ENCODE measurements around the gene MKX. TPM values are rescaled to one million over a fixed set of nuclear protein-coding genes. Genes with fewer than 3 reads are reported as not detected.

The MKX gene
- polyA plus RNA-seq, 4 donors = 0.25 to 0.31 (median 0.27) TPM; not detected in 1

- FAIRE-seq (no peak), DNase-seq (no peak)
- H3K4me3 ChIP-seq (ENCODE audit: low read depth in 1 of 3, low read length in 3 of 3) = no peak overlapping the region
- H3K9me3 ChIP-seq (ENCODE audit: control insufficient read depth in 2 of 2, insufficient read depth in 1 of 2, low read depth in 1 of 2, low read length in 1 of 2) = no peaks in the 10 kb centered on the region
- no peaks in the 10 kb centered on the region for H3K27me3 ChIP-seq (ENCODE audit: control insufficient read depth in 3 of 3, insufficient read depth in 3 of 3, low read length in 3 of 3)
- H3K4me1 ChIP-seq (ENCODE audit: control insufficient read depth in 3 of 3, insufficient read depth in 2 of 3, low read depth in 1 of 3, low read length in 2 of 3) = no peaks in the 10 kb centered on the region
- H3K27ac ChIP-seq (ENCODE audit: low read depth in 1 of 3, low read length in 2 of 3) = no peak overlapping the region
- no peaks in the 10 kb centered on the region for H3K36me3 ChIP-seq (ENCODE audit: control insufficient read depth in 3 of 3, insufficient read depth in 2 of 3, low read depth in 1 of 3, low read length in 3 of 3)
Measured at GRCh38 chr10:27663621-27664020, 82.0 kb downstream of the MKX start.

- H3K4me1 ChIP-seq (ENCODE audit: control insufficient read depth in 3 of 3, insufficient read depth in 2 of 3, low read depth in 1 of 3, low read length in 2 of 3) = no peaks in the 10 kb centered on the region
- H3K4me3 ChIP-seq (ENCODE audit: low read depth in 1 of 3, low read length in 3 of 3) = no peak overlapping the region
- WGBS, 3 donors = 61 to 78% (median 70%) methylated on average over 3 of the region's 3 CpGs
- DNase-seq (peak in 1 of 2 donors; percentile 12), FAIRE-seq (no peak)
- no peaks in the 10 kb centered on the region for H3K36me3 ChIP-seq (ENCODE audit: control insufficient read depth in 3 of 3, insufficient read depth in 2 of 3, low read depth in 1 of 3, low read length in 3 of 3)
- H3K27me3 ChIP-seq (ENCODE audit: control insufficient read depth in 3 of 3, insufficient read depth in 3 of 3, low read length in 3 of 3) = peaks cover 0 to 2% (median 0%) of the 10 kb centered on the region in 3 donors
- no peak overlapping the region for H3K27ac ChIP-seq (ENCODE audit: low read depth in 1 of 3, low read length in 2 of 3)
- H3K9me3 ChIP-seq (ENCODE audit: control insufficient read depth in 2 of 2, insufficient read depth in 1 of 2, low read depth in 1 of 2, low read length in 1 of 2) = no peaks in the 10 kb centered on the region
Measured at GRCh38 chr10:27661514-27662286, 83.9 kb downstream of the MKX start.

- Histone ChIP-seq H3K36me3 (ENCODE audit: control insufficient read depth in 3 of 3, insufficient read depth in 2 of 3, low read depth in 1 of 3, low read length in 3 of 3) (no peaks in the 10 kb centered on the region), H3K9me3 (ENCODE audit: control insufficient read depth in 2 of 2, insufficient read depth in 1 of 2, low read depth in 1 of 2, low read length in 1 of 2) (no peaks in the 10 kb centered on the region), H3K4me3 (ENCODE audit: low read depth in 1 of 3, low read length in 3 of 3) (no peak overlapping the region), H3K27me3 (ENCODE audit: control insufficient read depth in 3 of 3, insufficient read depth in 3 of 3, low read length in 3 of 3) (peaks cover 0 to 2% (median 0%) of the 10 kb centered on the region in 3 donors), H3K27ac (ENCODE audit: low read depth in 1 of 3, low read length in 2 of 3) (no peak overlapping the region), H3K4me1 (ENCODE audit: control insufficient read depth in 3 of 3, insufficient read depth in 2 of 3, low read depth in 1 of 3, low read length in 2 of 3) (no peaks in the 10 kb centered on the region)
- FAIRE-seq = no peak
- no peak for DNase-seq
- 40 to 60% (median 48%) methylated on average over 4 of the region's 4 CpGs for WGBS, 3 donors
Measured at GRCh38 chr10:27660711-27661110, 84.9 kb downstream of the MKX start.

- Histone ChIP-seq H3K4me1 (ENCODE audit: control insufficient read depth in 3 of 3, insufficient read depth in 2 of 3, low read depth in 1 of 3, low read length in 2 of 3) (no peaks in the 10 kb centered on the region), H3K4me3 (ENCODE audit: low read depth in 1 of 3, low read length in 3 of 3) (no peak overlapping the region), H3K27ac (ENCODE audit: low read depth in 1 of 3, low read length in 2 of 3) (no peak overlapping the region), H3K27me3 (ENCODE audit: control insufficient read depth in 3 of 3, insufficient read depth in 3 of 3, low read length in 3 of 3) (peaks cover 0 to 2% (median 0%) of the 10 kb centered on the region in 3 donors), H3K36me3 (ENCODE audit: control insufficient read depth in 3 of 3, insufficient read depth in 2 of 3, low read depth in 1 of 3, low read length in 3 of 3) (no peaks in the 10 kb centered on the region), H3K9me3 (ENCODE audit: control insufficient read depth in 2 of 2, insufficient read depth in 1 of 2, low read depth in 1 of 2, low read length in 1 of 2) (no peaks in the 10 kb centered on the region)
- DNase-seq = peak in 1 of 2 donors; percentile 5
- no peak for FAIRE-seq
- 76 to 86% (median 78%) methylated on average over 11 of the region's 11 CpGs for WGBS, 3 donors
Measured at GRCh38 chr10:27660268-27660667, 85.4 kb downstream of the MKX start.

GRCh38 chr10:27659786-27660185 is 85.8 kb downstream of the MKX start:
- Histone ChIP-seq H3K4me3 (ENCODE audit: low read depth in 1 of 3, low read length in 3 of 3) (no peak overlapping the region), H3K4me1 (ENCODE audit: control insufficient read depth in 3 of 3, insufficient read depth in 2 of 3, low read depth in 1 of 3, low read length in 2 of 3) (no peaks in the 10 kb centered on the region), H3K36me3 (ENCODE audit: control insufficient read depth in 3 of 3, insufficient read depth in 2 of 3, low read depth in 1 of 3, low read length in 3 of 3) (no peaks in the 10 kb centered on the region), H3K9me3 (ENCODE audit: control insufficient read depth in 2 of 2, insufficient read depth in 1 of 2, low read depth in 1 of 2, low read length in 1 of 2) (no peaks in the 10 kb centered on the region), H3K27ac (ENCODE audit: low read depth in 1 of 3, low read length in 2 of 3) (no peak overlapping the region), H3K27me3 (ENCODE audit: control insufficient read depth in 3 of 3, insufficient read depth in 3 of 3, low read length in 3 of 3) (peaks cover 0 to 2% (median 0%) of the 10 kb centered on the region in 3 donors)
- FAIRE-seq (no peak), DNase-seq (no peak)
- 66 to 79% (median 73%) methylated on average over 6 of the region's 6 CpGs for WGBS, 3 donors

- Histone ChIP-seq H3K27me3 (ENCODE audit: control insufficient read depth in 3 of 3, insufficient read depth in 3 of 3, low read length in 3 of 3) (peaks cover 0 to 2% (median 0%) of the 10 kb centered on the region in 3 donors), H3K9me3 (ENCODE audit: control insufficient read depth in 2 of 2, insufficient read depth in 1 of 2, low read depth in 1 of 2, low read length in 1 of 2) (no peaks in the 10 kb centered on the region), H3K27ac (ENCODE audit: low read depth in 1 of 3, low read length in 2 of 3) (no peak overlapping the region), H3K36me3 (ENCODE audit: control insufficient read depth in 3 of 3, insufficient read depth in 2 of 3, low read depth in 1 of 3, low read length in 3 of 3) (no peaks in the 10 kb centered on the region), H3K4me1 (ENCODE audit: control insufficient read depth in 3 of 3, insufficient read depth in 2 of 3, low read depth in 1 of 3, low read length in 2 of 3) (no peaks in the 10 kb centered on the region), H3K4me3 (ENCODE audit: low read depth in 1 of 3, low read length in 3 of 3) (no peak overlapping the region)
- 80 to 88% (median 84%) methylated on average over 7 of the region's 7 CpGs for WGBS, 3 donors
- FAIRE-seq (no peak), DNase-seq (no peak)
Measured at GRCh38 chr10:27658788-27659187, 86.8 kb downstream of the MKX start.

- peaks cover 0 to 2% (median 0%) of the 10 kb centered on the region in 3 donors for H3K27me3 ChIP-seq (ENCODE audit: control insufficient read depth in 3 of 3, insufficient read depth in 3 of 3, low read length in 3 of 3)
- 64 to 89% (median 85%) methylated on average over 4 of the region's 4 CpGs for WGBS, 3 donors
- no peaks in the 10 kb centered on the region for H3K9me3 ChIP-seq (ENCODE audit: control insufficient read depth in 2 of 2, insufficient read depth in 1 of 2, low read depth in 1 of 2, low read length in 1 of 2)
- H3K36me3 ChIP-seq (ENCODE audit: control insufficient read depth in 3 of 3, insufficient read depth in 2 of 3, low read depth in 1 of 3, low read length in 3 of 3) = no peaks in the 10 kb centered on the region
- FAIRE-seq (no peak), DNase-seq (no peak)
- no peak overlapping the region for H3K4me3 ChIP-seq (ENCODE audit: low read depth in 1 of 3, low read length in 3 of 3)
- H3K27ac ChIP-seq (ENCODE audit: low read depth in 1 of 3, low read length in 2 of 3) = no peak overlapping the region
- H3K4me1 ChIP-seq (ENCODE audit: control insufficient read depth in 3 of 3, insufficient read depth in 2 of 3, low read depth in 1 of 3, low read length in 2 of 3) = no peaks in the 10 kb centered on the region
Measured at GRCh38 chr10:27655296-27655695, 90.3 kb downstream of the MKX start.

GRCh38 chr10:27654284-27654683 is 91.3 kb downstream of the MKX start:
- Histone ChIP-seq H3K4me3 (ENCODE audit: low read depth in 1 of 3, low read length in 3 of 3) (no peak overlapping the region), H3K27me3 (ENCODE audit: control insufficient read depth in 3 of 3, insufficient read depth in 3 of 3, low read length in 3 of 3) (peaks cover 0 to 2% (median 0%) of the 10 kb centered on the region in 3 donors), H3K36me3 (ENCODE audit: control insufficient read depth in 3 of 3, insufficient read depth in 2 of 3, low read depth in 1 of 3, low read length in 3 of 3) (no peaks in the 10 kb centered on the region), H3K27ac (ENCODE audit: low read depth in 1 of 3, low read length in 2 of 3) (no peak overlapping the region), H3K9me3 (ENCODE audit: control insufficient read depth in 2 of 2, insufficient read depth in 1 of 2, low read depth in 1 of 2, low read length in 1 of 2) (no peaks in the 10 kb centered on the region), H3K4me1 (ENCODE audit: control insufficient read depth in 3 of 3, insufficient read depth in 2 of 3, low read depth in 1 of 3, low read length in 2 of 3) (no peaks in the 10 kb centered on the region)
- WGBS, 3 donors = 86 to 95% (median 90%) methylated on average over 6 of the region's 6 CpGs
- DNase-seq (no peak), FAIRE-seq (no peak)
